ENCODE results near the gene LIN28A.
"Not testable (repeated sequence)": the region's sequence is repeated elsewhere in the genome, so short reads cannot be mapped to it uniquely, and the experiment has no call there.

LIN28A gene
- 0 reads per million in 4 donors for total RNA-seq

GRCh38 chr1:26410706-26411623 lies at the start of gene LIN28A:
LIN28A (plus strand) TSS chr1:26410817; CDS start chr1:26410892, 75 bp downstream.
- no peak for DNase-seq

DNA sequence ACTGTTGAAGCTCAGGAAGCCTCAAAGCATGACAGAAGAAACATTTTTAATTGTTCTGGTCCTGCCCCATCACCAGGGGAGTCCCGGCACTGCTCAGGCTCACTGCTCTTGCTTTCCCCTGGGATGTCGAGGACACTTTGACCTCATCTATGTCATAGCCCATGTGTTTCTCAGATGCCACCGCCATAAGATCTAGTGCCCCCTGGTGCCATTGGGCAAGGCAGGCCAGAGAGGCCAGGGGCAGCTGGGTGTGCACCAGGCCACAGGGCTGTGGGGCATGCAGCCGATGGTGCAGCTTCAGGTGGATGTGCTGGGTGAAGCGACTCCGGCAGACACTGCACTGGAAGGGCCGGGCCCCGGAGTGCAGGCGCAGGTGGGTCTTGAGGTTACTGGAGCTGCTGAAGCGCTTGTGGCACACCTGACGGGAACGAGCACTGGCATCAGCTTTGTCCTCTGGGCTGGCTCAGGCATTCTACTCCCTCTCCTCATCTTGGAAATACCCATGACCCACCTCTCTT lies 49.0 kb upstream of the LIN28A start:
- no peak for DNase-seq

GRCh38 chr1:26362331-26362730 lies 48.3 kb upstream of the LIN28A start:
- no peak for DNase-seq

DNA sequence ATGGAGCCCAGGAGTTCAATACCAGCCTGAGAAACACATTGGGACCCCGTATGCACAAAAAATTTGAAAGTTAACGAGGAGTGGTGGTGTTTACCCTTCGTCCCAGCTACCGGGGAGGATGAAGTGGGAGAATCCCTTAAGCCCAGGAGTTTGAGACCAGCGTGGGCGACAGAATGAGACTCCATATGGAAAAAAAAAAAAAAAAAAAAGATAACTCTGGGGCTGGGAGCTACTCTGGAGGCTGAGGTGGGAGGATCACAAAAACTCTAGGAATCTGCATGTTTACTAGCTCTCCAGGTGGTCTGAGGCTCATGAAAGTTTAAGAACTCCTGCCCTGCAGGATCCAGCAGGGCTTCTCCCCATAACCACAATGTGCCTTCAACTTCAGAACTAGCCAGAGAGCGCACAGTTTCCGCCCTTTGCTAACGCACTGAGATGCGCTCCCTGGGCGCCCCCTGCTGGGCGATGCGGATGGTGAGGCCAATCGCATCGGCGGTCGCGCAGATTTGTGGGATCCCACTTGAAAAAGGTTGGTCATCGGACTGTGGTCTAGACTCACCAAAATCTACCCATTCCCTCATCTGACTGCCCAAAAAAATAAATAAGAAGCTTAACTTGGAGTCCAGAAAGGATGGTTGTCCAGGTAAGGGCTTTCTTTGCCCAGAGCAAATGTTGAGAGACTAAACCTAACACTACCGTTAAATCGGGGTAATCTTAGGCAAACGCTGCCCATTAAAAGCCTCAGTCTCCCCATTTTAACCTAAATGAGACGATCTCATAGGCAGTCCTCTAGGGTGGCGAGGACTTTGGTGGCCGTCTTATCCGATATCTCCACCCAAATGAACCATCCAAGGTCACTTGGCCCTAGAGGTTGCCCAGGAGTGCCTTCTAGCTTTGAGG lies 46.8 kb upstream of the LIN28A start:
- DNase-seq: peak; percentile 61 to 82 (median 76)

DNA sequence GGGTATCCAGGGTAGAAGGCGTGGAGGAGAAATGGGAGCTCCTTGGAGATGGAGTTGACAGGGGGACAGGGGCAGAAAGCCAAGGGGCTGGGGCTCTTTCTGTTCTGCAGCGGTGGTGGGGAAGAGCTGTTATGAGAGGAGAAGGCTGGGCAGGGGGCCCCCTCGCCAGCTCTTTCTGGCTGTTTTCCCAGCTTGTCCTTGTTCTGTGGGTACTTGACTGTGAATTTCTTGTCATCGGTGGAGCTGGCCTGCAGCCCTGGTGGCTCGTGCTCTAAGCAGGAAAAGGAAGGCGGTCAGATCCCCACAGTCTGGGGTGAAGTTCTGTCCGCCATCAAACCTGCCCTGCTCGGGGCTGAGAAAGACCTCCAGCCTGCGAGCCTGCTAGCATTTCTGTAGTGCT lies 45.7 kb upstream of the LIN28A start:
- DNase-seq: no peak

GRCh38 chr1:26367441-26367840 lies 43.2 kb upstream of the LIN28A start:
- DNase-seq: no peak

- no peak for DNase-seq
Measured at GRCh38 chr1:26368006-26368405, 42.6 kb upstream of the LIN28A start.

- no peak for DNase-seq
Measured at GRCh38 chr1:26368486-26368885, 42.1 kb upstream of the LIN28A start.

DNA sequence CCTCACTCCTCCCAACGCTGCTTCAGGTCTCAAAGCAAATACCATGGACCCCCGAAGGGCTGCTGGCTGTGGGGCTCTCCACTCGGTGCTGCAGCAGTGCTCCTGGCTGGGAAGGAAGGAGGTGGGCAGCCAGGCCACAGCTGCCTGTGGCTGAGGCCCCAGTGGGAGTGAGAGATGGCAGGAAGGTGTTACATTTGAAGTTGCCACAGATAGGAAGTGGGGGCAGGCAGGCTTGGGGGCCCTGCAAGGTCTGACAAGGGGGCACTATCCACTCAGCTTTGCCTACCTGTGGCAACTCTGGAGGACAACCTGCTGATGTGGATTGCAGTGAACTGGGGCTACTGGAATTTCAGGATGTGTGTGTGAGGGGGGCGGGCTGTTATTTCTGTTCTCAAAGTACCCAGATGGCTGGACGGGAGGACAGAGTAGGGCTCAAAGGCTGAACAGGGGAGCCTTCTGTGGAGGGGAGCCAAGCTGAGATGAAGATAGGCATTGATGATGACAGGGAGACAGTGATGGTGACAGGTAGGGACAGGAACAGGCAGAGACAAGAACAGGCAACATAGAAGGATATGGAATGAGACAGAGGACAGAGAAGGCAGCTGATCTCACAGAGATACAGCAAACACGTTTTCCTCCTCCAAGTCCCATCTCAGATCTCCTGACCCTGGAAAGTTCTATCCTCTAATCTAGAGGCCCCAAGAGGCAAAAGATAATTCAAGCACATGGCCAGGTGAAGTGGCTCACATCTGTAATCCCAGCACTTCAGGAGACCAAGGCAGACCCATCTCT lies 39.8 kb upstream of the LIN28A start:
- DNase-seq: no peak

GRCh38 chr1:26372039-26372438 lies 38.6 kb upstream of the LIN28A start:
- DNase-seq: no peak

- DNase-seq: not testable (repeated sequence)
Measured at GRCh38 chr1:26372611-26373010, 38.0 kb upstream of the LIN28A start, which contains the start of gene ZNF683. ZNF683 (minus strand) TSS chr1:26372750; CDS start chr1:26368571, 4,179 bp downstream.

DNA sequence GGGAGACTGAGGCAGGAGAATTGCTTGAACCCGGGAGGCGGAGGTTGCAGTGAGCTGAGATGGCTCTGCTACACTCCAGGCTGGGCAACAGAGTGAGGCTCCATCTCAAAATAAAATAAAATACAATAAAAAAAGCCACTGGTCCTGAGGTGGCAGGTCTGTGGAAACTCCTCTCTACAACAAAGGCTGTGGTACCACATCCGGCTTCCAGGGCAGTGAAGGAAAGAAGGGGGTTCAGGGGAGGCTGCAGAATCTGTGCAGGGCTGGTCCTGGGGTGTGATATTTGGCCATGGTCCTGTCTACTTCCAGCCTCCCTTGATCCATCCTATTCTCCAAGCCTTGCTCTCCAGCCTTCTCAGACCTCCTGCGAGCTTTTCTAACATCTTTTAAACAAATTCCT lies 37.3 kb upstream of the LIN28A start:
- peak in 3 of 5 donors; percentile 28 to 60 (median 39) for DNase-seq

GRCh38 chr1:26373789-26374188 lies 36.8 kb upstream of the LIN28A start:
- DNase-seq: no peak

DNA sequence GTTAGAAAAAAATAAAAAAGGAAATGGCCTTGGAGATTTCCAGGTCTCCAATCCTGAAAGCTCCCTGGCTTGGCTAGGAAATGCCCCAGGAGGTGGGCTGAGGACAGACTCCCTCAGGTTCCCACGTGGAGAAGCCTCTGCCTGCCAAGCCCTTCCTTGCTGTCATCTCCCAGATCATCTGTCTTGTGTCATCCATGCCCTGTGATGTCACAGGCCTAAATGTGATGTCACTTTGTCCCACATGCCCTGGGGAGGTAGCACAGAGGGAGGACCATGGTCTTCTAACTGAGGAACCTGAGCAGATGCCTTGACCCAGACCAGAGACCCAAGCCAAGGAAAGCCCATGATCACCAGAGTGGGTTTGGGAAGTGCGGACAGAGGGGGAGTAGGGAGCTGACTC lies 36.3 kb upstream of the LIN28A start:
- DNase-seq: not testable (repeated sequence)

GRCh38 chr1:26375081-26375480 lies 35.5 kb upstream of the LIN28A start:
- DNase-seq: peak in 1 of 5 donors; percentile 52

- DNase-seq: no peak
Measured at GRCh38 chr1:26376050-26376449, 34.6 kb upstream of the LIN28A start.

DNA sequence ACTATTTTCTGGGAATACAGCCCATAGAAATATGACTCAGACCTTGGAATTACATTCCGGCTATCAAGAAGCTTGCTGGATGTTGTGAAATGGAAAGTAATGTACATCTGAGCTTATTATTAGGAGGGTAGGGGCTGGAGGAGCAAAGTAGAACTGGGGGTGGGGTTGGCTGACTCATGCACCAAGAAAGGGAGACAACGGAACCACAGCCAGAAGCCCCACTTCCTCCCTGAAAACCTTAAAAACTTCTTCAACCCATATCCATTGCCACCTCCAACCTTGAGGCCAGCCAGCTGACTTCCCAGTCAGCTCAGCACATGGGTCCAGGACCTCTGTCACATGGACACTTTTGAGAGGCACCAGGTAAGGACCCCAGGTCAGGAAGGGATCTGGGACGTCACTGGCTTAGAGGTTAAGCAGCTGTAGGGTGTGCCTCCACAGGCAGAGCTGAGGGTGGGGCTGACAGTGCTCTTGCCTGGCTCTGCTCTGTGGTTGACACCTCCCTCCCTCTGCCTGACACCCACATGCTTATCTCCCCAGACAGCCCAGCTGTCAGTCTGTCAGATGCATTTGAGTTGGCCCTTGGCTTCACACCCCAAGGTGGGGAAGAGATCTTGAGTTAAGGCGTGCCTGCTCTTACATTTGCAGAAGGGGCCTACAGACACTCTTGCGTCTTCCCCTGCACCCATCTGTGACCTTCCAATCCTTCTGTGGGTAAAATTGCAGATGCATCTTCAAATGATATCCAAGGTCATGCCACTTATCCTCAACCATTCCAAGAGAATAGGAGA lies 32.3 kb upstream of the LIN28A start:
- peak; percentile 60 to 94 (median 72) for DNase-seq

- DNase-seq: no peak
Measured at GRCh38 chr1:26378879-26379251, 31.8 kb upstream of the LIN28A start.

DNA sequence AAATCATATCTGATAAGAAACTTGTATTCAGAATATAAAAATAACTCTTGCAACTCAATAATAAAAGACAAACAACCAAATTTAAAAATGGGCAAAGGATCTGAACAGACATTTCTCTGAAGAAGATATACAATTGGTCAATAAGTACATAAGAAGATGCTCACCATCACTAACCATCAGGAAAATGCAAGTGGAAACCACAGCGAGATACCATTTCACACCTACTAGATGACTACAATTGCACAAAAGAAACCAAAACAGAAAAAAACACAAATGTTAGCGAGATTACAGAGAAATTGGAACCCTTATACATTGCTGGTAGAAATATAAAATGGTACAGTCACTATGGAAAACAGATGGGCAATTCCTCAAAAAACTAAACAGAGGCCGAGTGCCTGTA lies 26.5 kb upstream of the LIN28A start:
- DNase-seq: no peak

- DNase-seq: not testable (repeated sequence)
Measured at GRCh38 chr1:26385063-26385462, 25.6 kb upstream of the LIN28A start.

DNA sequence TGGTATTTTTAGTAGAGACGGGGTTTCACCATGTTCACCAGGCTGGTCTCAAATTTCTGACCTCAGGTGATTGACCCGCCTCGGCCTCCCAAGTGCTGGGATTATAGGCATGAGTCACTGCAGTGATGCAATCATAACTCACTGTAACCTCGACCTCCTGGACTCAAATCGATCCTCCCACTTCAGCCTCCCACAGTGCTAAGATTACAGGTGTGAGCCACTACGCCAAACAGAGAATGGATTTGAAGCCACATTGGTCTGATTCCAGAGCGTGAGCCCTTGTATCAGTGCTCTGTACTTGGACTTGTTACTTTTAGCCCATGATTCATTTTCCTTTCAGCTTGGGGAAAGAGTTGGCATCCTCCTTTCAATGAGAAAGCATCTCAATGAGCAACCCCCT lies 23.2 kb upstream of the LIN28A start:
- DNase-seq: no peak

Measured in T-helper 1 cell (primary cell).